Gastrocnemius medialis (tissue), 4 donors: ENCODE measurements around the gene USH1G.

Source experiments
- CTCF ChIP-seq, 5 experiments: fragments of 450-650 bp in 3 of 5; fragments of 200-600 bp in 2 of 5; sonication (generic) in 2 of 5; IDR thresholded peaks in 4 of 5; conservative IDR thresholded peaks in 1 of 5; 1 replicate in 4 of 5; 2 replicates in 1 of 5; pipeline ENCODE4 v1.5.1; 2016 to 2019; ENCODE audit warnings: antibody characterized with exemption in 5 of 5, mild to moderate bottlenecking in 3 of 5, moderate library complexity in 3 of 5
- POLR2A ChIP-seq, 2 donors: fragments of 450-650 bp; IDR thresholded peaks; one replicate each; pipeline ENCODE4 v1.6.1; 2017; ENCODE audit warnings: antibody characterized with exemption in 2 of 2, mild to moderate bottlenecking in 2 of 2, moderate library complexity in 2 of 2

- TF ChIP-seq CTCF (IDR thresholded peaks at IDR 0.05 in 4 of 5, conservative IDR thresholded peaks at IDR 0.05 in 1 of 5) (no peak), POLR2A (IDR thresholded peaks at IDR 0.05) (no peak)
These were observed 54.2 kb downstream of the USH1G start for GRCh38 chr17:74868908-74869255.
